Effector memory CD4-positive, alpha-beta T cell (primary cell): ENCODE results near the gene FAM234A.

Source experiments
- DNase-seq, 3 donors: peaks; one replicate each; pipeline ENCODE4 v3.0.0-alpha.2; 2020
- H3K27ac ChIP-seq: 2 replicates; pipeline ENCODE4 v1.7.0; 2013; ENCODE audit warnings: mild to moderate bottlenecking, low read length, moderate library complexity; ENCODE audit not compliant: insufficient read depth, poor library complexity, severe bottlenecking
- H3K27me3 ChIP-seq: replicated peaks from 2 replicates; pipeline ENCODE4 v1.7.0; 2013; ENCODE audit warnings: mild to moderate bottlenecking, low read length; ENCODE audit not compliant: insufficient read depth, control insufficient read depth, poor library complexity, severe bottlenecking
- H3K36me3 ChIP-seq: 2 replicates; pipeline ENCODE4 v1.7.0; 2013; ENCODE audit warnings: mild to moderate bottlenecking, low read length, moderate library complexity; ENCODE audit not compliant: control insufficient read depth, insufficient read depth
- H3K4me1 ChIP-seq: 2 replicates; pipeline ENCODE4 v1.7.0; 2013; ENCODE audit warnings: low read length, mild to moderate bottlenecking; ENCODE audit not compliant: control insufficient read depth, insufficient read depth, poor library complexity, severe bottlenecking
- H3K4me3 ChIP-seq: 2 replicates; pipeline ENCODE4 v1.7.0; 2013; ENCODE audit warnings: low read length, low read depth, mild to moderate bottlenecking; ENCODE audit not compliant: insufficient read depth, poor library complexity, severe bottlenecking
- H3K9me3 ChIP-seq: 2 replicates; pipeline ENCODE4 v1.7.0; 2013; ENCODE audit warnings: mild to moderate bottlenecking, low read length, moderate library complexity; ENCODE audit not compliant: control insufficient read depth
- total RNA-seq, 3 donors: gene quantifications; one replicate each; lab custom pipeline; 2026; lab: John Stamatoyannopoulos, UW

Gene FAM234A, protein sequence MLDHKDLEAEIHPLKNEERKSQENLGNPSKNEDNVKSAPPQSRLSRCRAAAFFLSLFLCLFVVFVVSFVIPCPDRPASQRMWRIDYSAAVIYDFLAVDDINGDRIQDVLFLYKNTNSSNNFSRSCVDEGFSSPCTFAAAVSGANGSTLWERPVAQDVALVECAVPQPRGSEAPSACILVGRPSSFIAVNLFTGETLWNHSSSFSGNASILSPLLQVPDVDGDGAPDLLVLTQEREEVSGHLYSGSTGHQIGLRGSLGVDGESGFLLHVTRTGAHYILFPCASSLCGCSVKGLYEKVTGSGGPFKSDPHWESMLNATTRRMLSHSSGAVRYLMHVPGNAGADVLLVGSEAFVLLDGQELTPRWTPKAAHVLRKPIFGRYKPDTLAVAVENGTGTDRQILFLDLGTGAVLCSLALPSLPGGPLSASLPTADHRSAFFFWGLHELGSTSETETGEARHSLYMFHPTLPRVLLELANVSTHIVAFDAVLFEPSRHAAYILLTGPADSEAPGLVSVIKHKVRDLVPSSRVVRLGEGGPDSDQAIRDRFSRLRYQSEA
- total RNA-seq: 14.9 to 20.5 (median 17.6) reads per million in 3 donors

- peak; percentile 87 to 92 (median 89) for DNase-seq
- no peaks in the 10 kb centered on the region for H3K27me3 ChIP-seq
- H3K9me3 ChIP-seq: no peaks in the 10 kb centered on the region
- H3K4me3 ChIP-seq: peak within 1 kb of the TSS; percentile 73
- H3K27ac ChIP-seq: peak within 1 kb of the TSS; percentile 97
- no peaks in the 10 kb centered on the region for H3K36me3 ChIP-seq
- no peaks in the 10 kb centered on the region for H3K4me1 ChIP-seq
Measured at GRCh38 chr16:234468-235305, at the start of gene FAM234A. Gene FAM234A (plus strand): TSS chr16:234821. CDS start chr16:254414, 19,593 bp downstream.

DNA sequence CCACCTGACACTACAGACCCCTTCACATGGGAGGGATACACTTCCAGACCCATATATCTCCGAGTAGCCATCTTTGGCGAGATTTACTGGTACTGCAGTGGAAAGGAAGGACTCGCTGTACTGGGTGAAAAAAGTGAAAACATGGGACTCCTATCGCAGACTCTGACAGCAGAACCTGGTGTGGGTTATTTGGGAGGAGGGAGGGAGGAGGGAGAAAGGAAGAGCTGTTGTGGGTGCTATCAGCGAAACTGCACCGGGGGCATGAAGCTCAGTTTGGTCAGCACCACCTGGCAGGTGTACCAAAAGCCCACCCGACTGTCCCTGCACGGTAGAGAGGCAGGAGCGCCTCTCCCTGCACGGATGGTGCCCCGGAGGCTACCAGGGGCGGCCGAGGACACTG, 49.4 kb upstream of the FAM234A start:
- no peak overlapping the region for H3K27ac ChIP-seq
- H3K9me3 ChIP-seq: no peaks in the 10 kb centered on the region
- H3K27me3 ChIP-seq: peaks cover under 1% of the 10 kb centered on the region
- H3K36me3 ChIP-seq: peaks cover 24% of the 10 kb centered on the region
- no peak overlapping the region for H3K4me3 ChIP-seq
- no peak for DNase-seq
- peaks cover 10% of the 10 kb centered on the region for H3K4me1 ChIP-seq

- no peak for DNase-seq
Measured at GRCh38 chr16:185691-186090, 48.9 kb upstream of the FAM234A start.

GRCh38 chr16:187330-187729, 47.3 kb upstream of the FAM234A start:
- Histone ChIP-seq H3K4me1 (no peaks in the 10 kb centered on the region), H3K4me3 (no peak overlapping the region), H3K36me3 (peaks cover 42% of the 10 kb centered on the region), H3K27ac (no peak overlapping the region), H3K27me3 (no peaks in the 10 kb centered on the region), H3K9me3 (no peaks in the 10 kb centered on the region)
- no peak for DNase-seq

More at GRCh38 chr16:185691-186090, 48.9 kb upstream of the FAM234A start:
- Histone ChIP-seq H3K4me1 (peaks cover 7% of the 10 kb centered on the region), H3K4me3 (no peak overlapping the region), H3K27me3 (no peaks in the 10 kb centered on the region), H3K27ac (no peak overlapping the region), H3K9me3 (no peaks in the 10 kb centered on the region), H3K36me3 (peaks cover 28% of the 10 kb centered on the region)

DNA sequence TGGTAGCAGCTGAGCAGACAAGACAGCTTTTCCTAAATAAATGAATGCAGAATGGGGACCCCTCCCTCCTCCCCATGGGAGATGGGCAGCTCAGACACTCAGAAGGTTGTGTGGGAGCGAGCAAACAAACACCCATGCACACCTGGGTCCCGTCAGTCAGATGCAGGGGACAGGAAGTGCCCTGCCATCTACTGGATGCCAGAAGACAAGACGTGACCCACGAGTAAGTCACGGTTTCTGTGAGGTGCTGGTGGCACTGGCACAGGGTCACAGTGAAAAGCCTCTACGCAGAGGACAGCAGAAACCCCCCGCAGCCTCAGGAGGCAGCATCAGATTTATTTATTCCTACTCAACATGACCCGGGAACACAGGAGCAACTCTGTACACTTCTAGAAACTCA, 45.9 kb upstream of the FAM234A start:
- H3K4me1 ChIP-seq: no peaks in the 10 kb centered on the region
- DNase-seq: no peak
- peaks cover 47% of the 10 kb centered on the region for H3K36me3 ChIP-seq

GRCh38 chr16:189604-190186, 44.9 kb upstream of the FAM234A start:
- Histone ChIP-seq H3K27me3 (no peaks in the 10 kb centered on the region), H3K4me3 (no peak overlapping the region), H3K36me3 (peaks cover 54% of the 10 kb centered on the region), H3K27ac (no peak overlapping the region), H3K9me3 (no peaks in the 10 kb centered on the region), H3K4me1 (no peaks in the 10 kb centered on the region)
- DNase-seq: no peak

More for the DNA sequence above, 45.9 kb upstream of the FAM234A start:
- H3K4me3 ChIP-seq: no peak overlapping the region
- no peak overlapping the region for H3K27ac ChIP-seq
- no peaks in the 10 kb centered on the region for H3K9me3 ChIP-seq
- H3K27me3 ChIP-seq: no peaks in the 10 kb centered on the region

DNA sequence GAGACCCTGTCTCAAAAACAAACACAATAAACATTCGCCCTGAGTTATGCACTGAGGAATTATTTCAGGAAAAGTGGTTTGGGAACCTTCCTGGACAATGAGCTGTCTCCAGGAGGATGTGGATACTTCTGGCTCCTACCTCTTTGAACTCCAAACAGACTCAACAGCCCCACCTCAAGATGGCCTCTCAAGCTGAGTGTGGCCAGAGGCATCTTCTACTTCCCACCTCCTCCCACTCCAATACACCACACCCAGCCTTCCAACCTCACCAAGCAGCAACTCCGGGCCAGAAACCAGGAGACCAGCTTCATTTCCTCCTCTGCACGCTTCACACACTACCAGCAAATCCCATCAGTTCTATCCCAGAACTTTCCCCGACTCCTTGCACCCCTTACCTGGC, 42.8 kb upstream of the FAM234A start:
- H3K4me3 ChIP-seq: no peak overlapping the region
- no peaks in the 10 kb centered on the region for H3K9me3 ChIP-seq
- DNase-seq: no peak
- H3K27me3 ChIP-seq: no peaks in the 10 kb centered on the region
- H3K4me1 ChIP-seq: no peaks in the 10 kb centered on the region
- no peak overlapping the region for H3K27ac ChIP-seq
- peaks cover 67% of the 10 kb centered on the region for H3K36me3 ChIP-seq

- Histone ChIP-seq H3K36me3 (peaks cover 67% of the 10 kb centered on the region), H3K27ac (no peak overlapping the region), H3K9me3 (no peaks in the 10 kb centered on the region), H3K4me3 (no peak overlapping the region), H3K4me1 (no peaks in the 10 kb centered on the region), H3K27me3 (no peaks in the 10 kb centered on the region)
- no peak for DNase-seq
Measured at GRCh38 chr16:192686-193085, 41.9 kb upstream of the FAM234A start.

GRCh38 chr16:193441-193840, 41.2 kb upstream of the FAM234A start:
- Histone ChIP-seq H3K27ac (no peak overlapping the region), H3K27me3 (no peaks in the 10 kb centered on the region), H3K4me3 (no peak overlapping the region), H3K9me3 (no peaks in the 10 kb centered on the region), H3K36me3 (peaks cover 74% of the 10 kb centered on the region), H3K4me1 (no peaks in the 10 kb centered on the region)
- no peak for DNase-seq
